ENCODE data around the gene SPSB3. TPM values are rescaled to one million over a fixed set of nuclear protein-coding genes. Genes with fewer than 3 reads are reported as not detected.
A peak's percentile ranks its signal among the peaks of the same experiment; 100 is the strongest.

The SPSB3 gene
- total and polyA plus RNA-seq, 2 of the 13 experiments (the other 11 are each of a cell fraction or from before 2014, with no cell fraction given), result 13.2 to 21.9 TPM

- TF ChIP-seq ARNT (IDR thresholded peaks at IDR 0.05) (no peak), FOXJ3 (CRISPR knock-in tag; IDR thresholded peaks at IDR 0.05; ENCODE audit: borderline replicate concordance) (no peak), ZBTB33 (CRISPR knock-in tag; IDR thresholded peaks at IDR 0.05) (0 out of 2 replicates have a peak, but pooled peaks have one; percentile 22), ZNF749 (CRISPR knock-in tag; IDR thresholded peaks at IDR 0.05; ENCODE audit: borderline replicate concordance) (no peak)
Observed at GRCh38 chr16:1777375-1778199, 4.8 kb downstream of the SPSB3 start (continued).

- Histone ChIP-seq H3K36me3 (replicated peaks in 1 of 2; ENCODE audit: control insufficient read depth in 1 of 2, insufficient read depth in 2 of 2, low read length in 2 of 2) (peaks cover 5 to 13% of the 10 kb centered on the region in 2 experiments; a peak in 3 of 5 replicates), H3K4me1 (ENCODE audit: insufficient read depth, low read length) (peaks cover 24% of the 10 kb centered on the region), H3K4me2 (ENCODE audit: low read depth, low read length) (no peak overlapping the region), H3K27me3 (ENCODE audit: control insufficient read depth in 1 of 2, insufficient read depth in 2 of 2, low read length in 2 of 2) (no peaks in the 10 kb centered on the region; a peak in 2 of 5 replicates), H3K9me3 (ENCODE audit: low read length) (no peaks in the 10 kb centered on the region), H3K27ac (ENCODE audit: extremely low read length, insufficient read depth, low read length) (no peak overlapping the region), H3K79me2 (ENCODE audit: insufficient read depth, low read length) (peaks cover 27% of the 10 kb centered on the region), H3K9ac (ENCODE audit: insufficient read depth, low read depth, low read length) (no peak overlapping the region), H2AFZ (ENCODE audit: low read length) (no peak overlapping the region), H4K20me1 (ENCODE audit: insufficient read depth, low read length) (no peaks in the 10 kb centered on the region), H3K4me3 (replicated peaks in 1 of 3; ENCODE audit: insufficient read depth in 1 of 3, low read depth in 2 of 3, low read length in 3 of 3) (no peak overlapping the region)
- no peak for TF ChIP-seq RARG (CRISPR knock-in tag; IDR thresholded peaks at IDR 0.05; ENCODE audit: low read depth)
- no peak for TF ChIP-seq ZNF891 (CRISPR knock-in tag; IDR thresholded peaks at IDR 0.05)
- TF ChIP-seq ZBTB33 (CRISPR knock-in tag; IDR thresholded peaks at IDR 0.05), result 0 out of 2 replicates have a peak, but pooled peaks have one; percentile 34
- peak; percentile 75; the same call in 1 of the 2 replicates for TF ChIP-seq RBFOX2 (IDR thresholded peaks at IDR 0.05; ENCODE audit: low read depth, low read length)
- peak in 1 of 2 experiments; percentile 7; a peak in 1 of 4 replicates for TF ChIP-seq POLR2A (IDR thresholded peaks at IDR 0.05; ENCODE audit: insufficient read depth in 1 of 2, low read depth in 2 of 2, low read length in 2 of 2)
- 0 out of 2 replicates have a peak, but pooled peaks have one; percentile 4 for TF ChIP-seq HNRNPL (IDR thresholded peaks at IDR 0.05; ENCODE audit: low read depth, low read length)
- intact Hi-C loops (cut with micrococcal nuclease; ENCODE audit: unreplicated experiment) (no loop called here), in situ Hi-C loops (cut with HindIII; ENCODE audit: extremely low pct_ligation_motif_present, low pct_unique_long_range_greater_than_20kb) (no loop called here)
- ChIA-PET CTCF (ENCODE audit: low intra/inter-chr PET ratio, low total read pairs) (no interaction called here), POLR2A (interaction anchor here (3.8 kb wide), 1 partner anchor 47 kb away, joined by 10 read pairs; no protein-coding TSS in a partner anchor)
- ATAC-seq (no peak), FAIRE-seq (no peak), DNase-seq (ENCODE audit: low spot score) (no peak)
- 92% methylated on average over 7 of the region's 22 CpGs for WGBS (ENCODE audit: low lambda C conversion rate)
- BruUV-seq (replicated peaks), result no TSS peak
Observed at GRCh38 chr16:1776991-1777374, 5.4 kb downstream of the SPSB3 start.

Data from HepG2 (cell line).